ENCODE results near the gene ZNF232.
"Not testable (repeated sequence)": the region's sequence is repeated elsewhere in the genome, so short reads cannot be mapped to it uniquely, and the experiment has no call there.

ZNF232 gene

GRCh38 chr17:5111402-5112204 is at the start of gene ZNF232:
Gene ZNF232 (minus strand): TSS chr17:5111878. CDS start chr17:5111822, 56 bp downstream.
- no peak for TF ChIP-seq ZNF274 (IDR thresholded peaks at IDR 0.05; ENCODE audit: low read depth, low read length)
- peak within 1 kb of the TSS; percentile 72 for H3K4me3 ChIP-seq (ENCODE audit: low read length)

- H3K4me3 ChIP-seq (ENCODE audit: low read length) = not testable (repeated sequence)
Observed at GRCh38 chr17:5160702-5161101, 49.0 kb upstream of the ZNF232 start.

DNA sequence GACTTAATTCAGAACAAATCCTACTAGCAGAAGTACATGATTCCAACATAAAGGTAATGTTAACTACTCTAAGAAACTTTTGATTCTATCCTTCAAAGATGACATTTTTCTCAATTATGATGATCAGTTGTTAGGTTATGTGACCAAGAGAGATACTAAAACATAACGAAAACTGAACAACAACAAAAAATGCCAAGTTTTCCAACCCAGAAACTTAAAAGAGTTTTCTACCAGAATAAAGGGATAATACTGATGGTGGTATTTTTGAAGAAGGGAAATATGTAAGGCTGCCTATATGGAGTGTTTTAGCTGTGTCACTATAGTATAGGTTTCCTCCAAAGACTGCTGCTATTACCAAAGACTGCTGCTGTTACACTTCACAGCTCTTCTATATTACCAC is 34.4 kb upstream of the ZNF232 start:
- not testable (repeated sequence) for H3K4me3 ChIP-seq (ENCODE audit: low read length)

GRCh38 chr17:5142877-5143276 is 31.2 kb upstream of the ZNF232 start:
- not testable (repeated sequence) for H3K4me3 ChIP-seq (ENCODE audit: low read length)

GRCh38 chr17:5139458-5139732 is 27.7 kb upstream of the ZNF232 start:
- no peak for TF ChIP-seq ZNF274 (IDR thresholded peaks at IDR 0.05; ENCODE audit: low read depth, low read length)
- H3K4me3 ChIP-seq (ENCODE audit: low read length) = no peak overlapping the region

GRCh38 chr17:5138616-5139457 is 27.2 kb upstream of the ZNF232 start:
- no peak overlapping the region for H3K4me3 ChIP-seq (ENCODE audit: low read length)
- no peak for TF ChIP-seq ZNF274 (IDR thresholded peaks at IDR 0.05; ENCODE audit: low read depth, low read length)

DNA sequence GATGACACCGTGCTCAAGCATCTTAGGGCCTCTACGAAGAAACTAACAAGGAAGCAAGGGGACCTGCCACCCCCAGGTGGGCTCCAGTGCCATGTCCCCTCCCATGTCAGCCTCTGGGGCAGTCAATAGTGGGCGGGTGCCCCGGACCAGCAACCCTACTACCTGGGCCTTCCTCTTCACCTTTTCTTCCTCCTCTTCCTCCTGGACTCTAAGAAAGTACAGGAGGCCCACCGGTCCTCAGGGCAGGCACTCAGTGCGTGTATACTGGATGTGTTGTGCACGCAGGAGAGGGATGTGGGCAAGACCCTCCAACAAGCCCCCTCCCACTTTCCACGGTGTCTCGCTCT is 26.5 kb upstream of the ZNF232 start:
- not testable (repeated sequence) for H3K4me3 ChIP-seq (ENCODE audit: low read length)

DNA sequence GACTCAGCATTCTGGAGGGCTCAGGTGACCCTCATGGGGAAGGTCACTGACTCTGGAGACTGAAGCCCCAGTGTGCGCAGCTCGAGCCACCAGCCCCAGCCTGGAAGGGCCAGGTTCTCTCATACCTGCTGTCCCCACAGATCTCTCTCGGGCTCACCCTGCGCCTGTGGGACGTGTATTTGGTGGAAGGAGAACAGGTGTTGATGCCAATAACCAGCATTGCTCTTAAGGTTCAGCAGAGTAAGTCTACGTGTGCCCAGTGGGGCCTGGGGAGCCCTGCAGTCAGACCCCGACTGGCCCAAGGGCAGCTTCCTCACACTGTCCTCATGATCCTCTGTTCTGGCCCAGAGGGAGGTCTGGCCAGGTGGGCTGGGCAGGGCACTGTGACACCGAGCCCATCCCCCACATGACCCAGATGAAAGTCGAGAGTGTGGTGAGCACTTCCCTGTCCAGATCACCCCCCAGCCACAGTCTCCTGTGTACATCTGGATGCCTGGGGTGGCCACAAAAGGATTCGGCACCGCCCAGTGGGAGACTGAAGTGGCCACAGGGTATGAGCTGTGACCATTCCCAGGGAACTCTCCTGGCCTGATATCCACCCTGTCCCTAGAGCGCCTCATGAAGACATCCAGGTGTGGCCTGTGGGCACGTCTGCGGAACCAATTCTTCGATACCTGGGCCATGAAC is 26.0 kb upstream of the ZNF232 start:
- not testable (repeated sequence) for H3K4me3 ChIP-seq (ENCODE audit: low read length)

- H3K4me3 ChIP-seq (ENCODE audit: low read length) = not testable (repeated sequence)
Observed at GRCh38 chr17:5136580-5137412, 25.1 kb upstream of the ZNF232 start.

GRCh38 chr17:5135726-5136579 is 24.3 kb upstream of the ZNF232 start:
- H3K4me3 ChIP-seq (ENCODE audit: low read length) = no peak overlapping the region

DNA sequence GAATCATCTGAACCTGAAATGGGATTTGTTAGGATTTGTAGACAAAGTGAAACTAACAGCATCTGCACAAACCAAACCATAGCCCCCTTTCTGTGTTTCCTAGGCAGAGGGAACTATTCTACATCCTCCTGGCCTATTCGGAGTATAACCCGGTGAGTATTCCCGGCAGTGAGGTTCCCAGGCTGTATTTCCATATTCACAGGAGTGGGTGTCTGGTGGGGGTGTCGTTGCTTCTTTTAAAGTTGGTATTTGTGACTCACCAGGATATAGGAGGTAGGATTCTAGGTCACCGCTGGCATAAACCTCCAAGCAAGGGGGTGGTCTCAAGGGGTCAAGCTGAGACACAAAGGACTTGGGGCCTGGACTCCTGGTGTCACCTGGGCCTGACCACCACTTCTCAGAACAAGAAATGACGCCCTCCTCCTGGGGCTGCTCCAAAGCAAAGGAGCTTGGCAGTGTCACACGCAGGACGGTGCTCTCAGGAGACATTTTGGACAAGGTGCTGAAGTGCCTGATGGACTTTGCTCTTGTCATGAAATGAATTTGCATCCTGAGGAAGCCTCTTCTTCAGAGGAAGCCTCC is 23.5 kb upstream of the ZNF232 start:
- H3K4me3 ChIP-seq (ENCODE audit: low read length) = not testable (repeated sequence)

More at GRCh38 chr17:5135726-5136579, 24.3 kb upstream of the ZNF232 start:
- TF ChIP-seq ZNF274 (IDR thresholded peaks at IDR 0.05; ENCODE audit: low read depth, low read length) = no peak

GRCh38 chr17:5134571-5134970 is 22.9 kb upstream of the ZNF232 start:
- not testable (repeated sequence) for H3K4me3 ChIP-seq (ENCODE audit: low read length)

DNA sequence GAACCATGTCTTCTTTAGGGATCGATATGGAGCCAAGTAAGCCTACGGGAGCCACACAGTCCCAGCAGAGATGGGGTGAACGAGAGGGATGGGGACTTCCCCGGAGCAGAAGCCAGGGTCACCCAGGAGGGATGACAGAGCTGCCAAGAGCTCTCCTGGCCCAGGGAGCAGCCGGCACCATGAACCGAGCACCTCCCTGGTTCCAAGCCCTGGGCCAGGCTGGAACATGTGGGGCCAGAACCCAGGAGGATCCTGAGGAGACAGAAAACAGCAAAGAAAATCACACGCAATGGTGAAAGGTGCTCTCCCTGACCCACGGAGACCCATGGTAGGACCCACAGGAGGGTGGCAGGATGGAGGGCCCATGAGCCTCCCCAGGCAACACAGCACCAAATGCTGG is 22.3 kb upstream of the ZNF232 start:
- H3K4me3 ChIP-seq (ENCODE audit: low read length) = not testable (repeated sequence)

- H3K4me3 ChIP-seq (ENCODE audit: low read length) = no peak overlapping the region
- TF ChIP-seq ZNF274 (IDR thresholded peaks at IDR 0.05; ENCODE audit: low read depth, low read length) = no peak
Observed at GRCh38 chr17:5133311-5133710, 21.6 kb upstream of the ZNF232 start.

DNA sequence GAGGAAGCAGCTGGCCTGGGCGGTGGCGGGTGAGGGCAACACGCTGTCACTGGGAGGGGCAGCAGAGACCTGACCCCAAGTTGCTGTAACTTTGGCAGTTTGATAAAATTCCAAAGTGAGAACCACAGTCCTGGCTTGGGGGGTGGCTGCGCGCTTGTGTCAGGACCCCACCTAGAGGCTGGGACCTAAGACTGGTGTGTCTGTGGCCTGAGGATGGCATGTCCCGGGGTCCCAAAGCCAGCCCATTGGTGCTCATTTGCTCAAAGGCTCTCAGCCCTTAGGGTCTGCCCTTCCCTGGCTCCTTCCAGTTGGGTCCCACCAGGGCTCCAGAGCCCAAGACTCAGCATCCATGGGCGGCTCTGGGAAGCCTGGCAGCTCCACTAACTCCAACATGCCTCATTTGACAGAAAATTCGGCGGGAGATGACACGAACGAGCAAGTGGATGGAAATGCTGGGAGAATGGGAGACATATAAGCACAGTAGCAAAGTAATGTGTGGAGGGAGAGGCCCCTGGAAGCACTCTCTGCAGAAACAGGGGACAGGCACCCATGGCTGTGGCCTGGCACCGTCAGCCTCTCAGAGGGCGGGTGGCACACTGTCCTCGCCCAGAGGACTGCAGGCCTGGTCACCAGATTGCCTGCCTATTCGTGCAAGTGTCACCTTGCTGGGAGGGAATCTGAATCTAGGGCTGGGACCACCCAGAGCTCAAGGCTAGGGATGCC is 21.0 kb upstream of the ZNF232 start:
- not testable (repeated sequence) for H3K4me3 ChIP-seq (ENCODE audit: low read length)

DNA sequence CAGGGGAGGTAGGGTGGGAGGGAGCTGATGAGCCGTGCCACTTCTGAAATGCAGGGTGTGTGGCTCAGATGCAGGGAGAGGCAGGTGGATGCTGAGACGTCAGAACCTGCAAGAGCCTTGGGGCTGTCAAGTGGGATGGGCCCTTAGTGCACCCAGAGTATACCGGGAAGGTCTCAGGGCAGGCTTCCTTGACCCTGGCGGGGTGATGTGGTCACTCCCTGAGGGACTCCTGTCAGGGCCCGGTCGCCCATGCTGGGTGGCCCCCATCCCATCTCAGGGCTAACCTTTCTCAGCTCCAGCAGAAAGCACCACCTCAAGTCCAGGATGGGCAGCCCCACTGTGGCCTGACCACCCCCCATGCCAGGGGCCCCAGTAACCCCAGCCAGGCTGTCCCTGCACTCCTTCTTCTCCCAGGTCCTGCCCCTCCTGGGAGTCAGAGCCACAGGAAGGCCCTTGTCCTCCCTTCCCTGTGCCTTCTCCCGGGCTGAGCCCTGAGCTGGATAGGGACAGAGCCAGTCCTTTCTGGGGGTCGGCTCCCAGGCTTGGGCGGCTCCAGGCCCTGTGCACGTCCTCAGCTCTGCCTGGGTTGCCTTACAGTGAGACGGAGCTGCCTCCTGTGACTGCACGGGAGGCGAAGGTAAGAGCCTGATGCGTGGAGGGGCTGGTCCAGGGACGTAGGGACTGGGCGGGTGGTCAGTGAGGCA is 20.3 kb upstream of the ZNF232 start:
- not testable (repeated sequence) for H3K4me3 ChIP-seq (ENCODE audit: low read length)
